ENCODE data around the gene ZIC4.

ZIC4 gene

GRCh38 chr3:147373301-147373700 is 33.0 kb downstream of the ZIC4 start:
- H3K4me3 ChIP-seq (ENCODE audit: low read depth, low read length): no peak overlapping the region

GRCh38 chr3:147372525-147373027 is 33.8 kb downstream of the ZIC4 start:
- H3K4me3 ChIP-seq (ENCODE audit: low read depth, low read length): no peak overlapping the region

GRCh38 chr3:147371771-147372340 is 34.5 kb downstream of the ZIC4 start:
- H3K4me3 ChIP-seq (ENCODE audit: low read depth, low read length): no peak overlapping the region

GRCh38 chr3:147371140-147371539 is 35.2 kb downstream of the ZIC4 start:
- H3K4me3 ChIP-seq (ENCODE audit: low read depth, low read length): no peak overlapping the region

- no peak overlapping the region for H3K4me3 ChIP-seq (ENCODE audit: low read depth, low read length)
These were observed 36.0 kb downstream of the ZIC4 start for GRCh38 chr3:147370349-147370748.

- no peak overlapping the region for H3K4me3 ChIP-seq (ENCODE audit: low read depth, low read length)
These were observed 36.7 kb downstream of the ZIC4 start for GRCh38 chr3:147369661-147370123.

- H3K4me3 ChIP-seq (ENCODE audit: low read depth, low read length): no peak overlapping the region
These were observed 37.1 kb downstream of the ZIC4 start for GRCh38 chr3:147369231-147369630.

- H3K4me3 ChIP-seq (ENCODE audit: low read depth, low read length): no peak overlapping the region
These were observed 37.7 kb downstream of the ZIC4 start for GRCh38 chr3:147368561-147369221.

- no peak overlapping the region for H3K4me3 ChIP-seq (ENCODE audit: low read depth, low read length)
These were observed 38.2 kb downstream of the ZIC4 start for GRCh38 chr3:147368151-147368550.

- H3K4me3 ChIP-seq (ENCODE audit: low read depth, low read length): no peak overlapping the region
These were observed 38.7 kb downstream of the ZIC4 start for GRCh38 chr3:147367676-147368075.

GRCh38 chr3:147365196-147366115 is 40.9 kb downstream of the ZIC4 start:
- H3K4me3 ChIP-seq (ENCODE audit: low read depth, low read length): no peak overlapping the region

GRCh38 chr3:147364771-147365170 is 41.6 kb downstream of the ZIC4 start:
- H3K4me3 ChIP-seq (ENCODE audit: low read depth, low read length): no peak overlapping the region

- H3K4me3 ChIP-seq (ENCODE audit: low read depth, low read length): no peak overlapping the region
These were observed 44.6 kb downstream of the ZIC4 start for GRCh38 chr3:147361454-147362420.

- H3K4me3 ChIP-seq (ENCODE audit: low read depth, low read length): no peak overlapping the region
These were observed 45.5 kb downstream of the ZIC4 start for GRCh38 chr3:147360646-147361453.

GRCh38 chr3:147360051-147360439 is 46.3 kb downstream of the ZIC4 start:
- no peak overlapping the region for H3K4me3 ChIP-seq (ENCODE audit: low read depth, low read length)

GRCh38 chr3:147359177-147360050 is 46.9 kb downstream of the ZIC4 start:
- no peak overlapping the region for H3K4me3 ChIP-seq (ENCODE audit: low read depth, low read length)

- H3K4me3 ChIP-seq (ENCODE audit: low read depth, low read length): no peak overlapping the region
These were observed 48.0 kb downstream of the ZIC4 start for GRCh38 chr3:147358144-147358992.

Data from iPS-11a (cell line).